ELF-1 (cell line): ENCODE measurements around the gene PLAAT5.
"Not testable (repeated sequence)": the region's sequence is repeated elsewhere in the genome, so short reads cannot be mapped to it uniquely, and the experiment has no call there.

ENCODE experiments used
- DNase-seq: peaks from one replicate; pipeline ENCODE4 v3.0.0-alpha.2; 2016; ENCODE audit warnings: low read depth, low spot score

Gene PLAAT5

GRCh38 chr11:63490551-63491239 lies at the start of gene PLAAT5:
Gene PLAAT5 (minus strand): TSS chr11:63491167. CDS start chr11:63491034, 133 bp downstream.
- DNase-seq: peak; percentile 71

- DNase-seq: no peak
Measured at GRCh38 chr11:63537293-63538101, 46.5 kb upstream of the PLAAT5 start.

- peak; percentile 32 for DNase-seq
Measured at GRCh38 chr11:63536669-63537292, 45.8 kb upstream of the PLAAT5 start, which contains the start of gene PLAAT4. Gene PLAAT4 (plus strand): TSS chr11:63536808. CDS start chr11:63536869, 61 bp downstream.

- DNase-seq: no peak
Measured at GRCh38 chr11:63535734-63536133, 44.8 kb upstream of the PLAAT5 start.

GRCh38 chr11:63534895-63535461 lies 44.0 kb upstream of the PLAAT5 start:
- DNase-seq: no peak

- peak; percentile 18 for DNase-seq
Measured at GRCh38 chr11:63534076-63534475, 43.1 kb upstream of the PLAAT5 start.

GRCh38 chr11:63532799-63533475 lies 42.0 kb upstream of the PLAAT5 start:
- peak; percentile 63 for DNase-seq

- DNase-seq: no peak
Measured at GRCh38 chr11:63532117-63532516, 41.1 kb upstream of the PLAAT5 start.

GRCh38 chr11:63531074-63531792 lies 40.3 kb upstream of the PLAAT5 start:
- peak; percentile 80 for DNase-seq

GRCh38 chr11:63530021-63530420 lies 39.1 kb upstream of the PLAAT5 start:
- DNase-seq: no peak

- DNase-seq: not testable (repeated sequence)
Measured at GRCh38 chr11:63529373-63529772, 38.4 kb upstream of the PLAAT5 start.

- not testable (repeated sequence) for DNase-seq
Measured at GRCh38 chr11:63528729-63529278, 37.8 kb upstream of the PLAAT5 start.

- not testable (repeated sequence) for DNase-seq
Measured at GRCh38 chr11:63528156-63528555, 37.2 kb upstream of the PLAAT5 start.

GRCh38 chr11:63527667-63528066 lies 36.7 kb upstream of the PLAAT5 start:
- DNase-seq: no peak

GRCh38 chr11:63523151-63523550 lies 32.2 kb upstream of the PLAAT5 start:
- DNase-seq: no peak

GRCh38 chr11:63521896-63522295 lies 30.9 kb upstream of the PLAAT5 start:
- DNase-seq: no peak

- no peak for DNase-seq
Measured at GRCh38 chr11:63520606-63521170, 29.7 kb upstream of the PLAAT5 start.

- DNase-seq: no peak
Measured at GRCh38 chr11:63518548-63518947, 27.6 kb upstream of the PLAAT5 start.

- DNase-seq: no peak
Measured at GRCh38 chr11:63517156-63517555, 26.2 kb upstream of the PLAAT5 start.

GRCh38 chr11:63516109-63516508 lies 25.1 kb upstream of the PLAAT5 start:
- no peak for DNase-seq
